Subcutaneous preadipocyte (primary cell): ENCODE measurements around the gene C6. TPM values are rescaled to one million over a fixed set of nuclear protein-coding genes. Genes with fewer than 3 reads are reported as not detected.

ENCODE experiments used
- total RNA-seq: library from RNA; depleted of rRNA; stranded (reverse); fragments of >200 nt; gene quantifications from 2 replicates; pipeline ENCODE4 v1.2.3, GENCODE V29; 2012

C6 gene
- 0.37 TPM in 1 of 2 replicates, not detected in the other for total RNA-seq

DNA sequence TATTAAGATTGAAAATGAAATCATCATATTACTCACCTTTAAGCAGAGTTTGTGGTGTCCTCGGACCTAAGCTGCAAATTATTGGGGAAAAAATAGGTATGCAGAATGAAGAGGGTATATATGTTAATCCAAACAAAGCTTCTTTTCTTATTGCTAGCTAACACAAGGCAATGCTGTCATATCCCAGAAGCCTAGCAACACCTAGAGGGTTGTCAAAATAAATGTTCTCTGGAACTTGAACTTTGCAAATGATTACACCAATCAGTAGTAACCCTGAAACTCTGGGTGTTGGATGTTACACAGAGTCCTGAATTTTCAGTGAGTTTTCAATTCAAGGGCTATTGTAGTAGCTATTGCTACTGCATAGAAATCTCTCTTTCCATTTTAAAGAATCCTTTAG, at the start of gene C6:
Gene C6, minus strand, starts transcription at position 193 of the 400 bp plus-strand sequence. CDS start 10,302 bp downstream, outside the sequence.

Other genes starting within 250 kb of the C6 start
- gene MROH2B, start 142.2 kb downstream of the C6 start, total RNA-seq, result under 0.01 TPM in 1 of 2 replicates, not detected in the other